ENCODE measurements around the gene SPNS2.

DNA sequence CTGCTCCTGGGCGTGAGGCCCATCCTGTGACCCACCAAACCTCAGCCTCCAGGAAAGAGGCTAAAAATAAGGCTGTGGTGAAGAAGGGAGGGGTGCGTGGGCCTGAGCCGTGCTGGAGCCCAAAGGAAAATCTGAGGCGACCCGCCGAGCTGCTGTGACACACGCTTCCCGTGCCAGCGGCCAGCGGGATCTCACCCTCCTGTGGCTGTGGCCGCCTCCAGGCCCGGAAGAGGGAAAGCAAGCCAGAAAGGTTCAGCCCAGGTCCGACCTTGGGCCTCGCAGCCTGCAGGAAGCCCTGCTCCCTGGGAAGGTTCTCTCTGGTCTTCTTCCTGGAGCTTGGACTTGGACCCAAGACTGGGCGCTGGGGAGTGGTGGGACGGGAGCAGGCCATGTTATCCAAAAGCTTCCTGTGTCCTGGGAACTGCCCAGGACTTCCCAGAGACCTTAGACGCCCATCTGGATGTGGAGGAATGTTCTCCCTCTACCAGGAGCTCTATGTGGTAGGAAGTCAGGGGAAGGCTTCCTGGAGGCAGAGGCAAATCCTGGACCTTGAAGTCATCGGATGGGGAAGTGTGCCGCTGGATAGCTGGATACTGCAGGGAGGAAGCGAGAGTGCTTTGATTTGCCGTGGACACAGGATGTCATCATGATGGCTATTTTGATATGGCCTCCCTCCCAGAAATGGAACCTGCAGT is 11.4 kb downstream of the SPNS2 start:
- no peak for TF ChIP-seq RAD21 (IDR thresholded peaks at IDR 0.05; ENCODE audit: low read depth)
- TF ChIP-seq, protein P1, sequence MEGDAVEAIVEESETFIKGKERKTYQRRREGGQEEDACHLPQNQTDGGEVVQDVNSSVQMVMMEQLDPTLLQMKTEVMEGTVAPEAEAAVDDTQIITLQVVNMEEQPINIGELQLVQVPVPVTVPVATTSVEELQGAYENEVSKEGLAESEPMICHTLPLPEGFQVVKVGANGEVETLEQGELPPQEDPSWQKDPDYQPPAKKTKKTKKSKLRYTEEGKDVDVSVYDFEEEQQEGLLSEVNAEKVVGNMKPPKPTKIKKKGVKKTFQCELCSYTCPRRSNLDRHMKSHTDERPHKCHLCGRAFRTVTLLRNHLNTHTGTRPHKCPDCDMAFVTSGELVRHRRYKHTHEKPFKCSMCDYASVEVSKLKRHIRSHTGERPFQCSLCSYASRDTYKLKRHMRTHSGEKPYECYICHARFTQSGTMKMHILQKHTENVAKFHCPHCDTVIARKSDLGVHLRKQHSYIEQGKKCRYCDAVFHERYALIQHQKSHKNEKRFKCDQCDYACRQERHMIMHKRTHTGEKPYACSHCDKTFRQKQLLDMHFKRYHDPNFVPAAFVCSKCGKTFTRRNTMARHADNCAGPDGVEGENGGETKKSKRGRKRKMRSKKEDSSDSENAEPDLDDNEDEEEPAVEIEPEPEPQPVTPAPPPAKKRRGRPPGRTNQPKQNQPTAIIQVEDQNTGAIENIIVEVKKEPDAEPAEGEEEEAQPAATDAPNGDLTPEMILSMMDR (IDR thresholded peaks at IDR 0.05 in 2 of 3, conservative IDR thresholded peaks at IDR 0.05 in 1 of 3; ENCODE audit: borderline replicate concordance in 1 of 3, insufficient read depth in 1 of 3, low read depth in 2 of 3, low read length in 2 of 3) = no peak

Data from HCT116 (cell line).